ACC112 (cell line): ENCODE results near the gene SKI.

Experiments
- H2AFZ ChIP-seq: fragments of 200-600 bp; sonication (generic); one replicate; pipeline ENCODE4 v1.6.0; 2017; ENCODE audit warnings: antibody characterized with exemption, low read length; ENCODE audit not compliant: unreplicated experiment
- H3K27ac ChIP-seq: fragments of 200-600 bp; sonication (generic); 2 replicates; pipeline ENCODE4 v1.5.1; 2014; ENCODE audit warnings: low read depth, mild to moderate bottlenecking, antibody characterized with exemption, low read length, moderate library complexity
- H3K27me3 ChIP-seq: fragments of 200-600 bp; sonication (generic); 2 replicates; pipeline ENCODE4 v1.6.1; 2014; ENCODE audit warnings: mild to moderate bottlenecking, antibody characterized with exemption, low read length, moderate library complexity, mixed read lengths; ENCODE audit not compliant: insufficient read depth
- H3K36me3 ChIP-seq: fragments of 200-600 bp; sonication (generic); 2 replicates; pipeline ENCODE4 v1.6.1; 2016; ENCODE audit warnings: mild to moderate bottlenecking, antibody characterized with exemption, low read length, moderate library complexity, mixed read lengths; ENCODE audit not compliant: insufficient read depth
- H3K4me1 ChIP-seq: fragments of 200-600 bp; sonication (generic); one replicate; pipeline ENCODE4 v1.6.1; 2016; ENCODE audit warnings: low read length, mixed read lengths; ENCODE audit not compliant: insufficient read depth, unreplicated experiment, control insufficient read depth
- H3K4me3 ChIP-seq: fragments of 200-600 bp; sonication (generic); 2 replicates; pipeline ENCODE4 v1.5.1; 2014; ENCODE audit warnings: mild to moderate bottlenecking, low read depth, low read length
- H3K79me2 ChIP-seq: fragments of 200-600 bp; sonication (generic); one replicate; pipeline ENCODE4 v1.6.0; 2016; ENCODE audit warnings: low read length; ENCODE audit not compliant: control insufficient read depth, unreplicated experiment, insufficient read depth

Gene SKI

DNA sequence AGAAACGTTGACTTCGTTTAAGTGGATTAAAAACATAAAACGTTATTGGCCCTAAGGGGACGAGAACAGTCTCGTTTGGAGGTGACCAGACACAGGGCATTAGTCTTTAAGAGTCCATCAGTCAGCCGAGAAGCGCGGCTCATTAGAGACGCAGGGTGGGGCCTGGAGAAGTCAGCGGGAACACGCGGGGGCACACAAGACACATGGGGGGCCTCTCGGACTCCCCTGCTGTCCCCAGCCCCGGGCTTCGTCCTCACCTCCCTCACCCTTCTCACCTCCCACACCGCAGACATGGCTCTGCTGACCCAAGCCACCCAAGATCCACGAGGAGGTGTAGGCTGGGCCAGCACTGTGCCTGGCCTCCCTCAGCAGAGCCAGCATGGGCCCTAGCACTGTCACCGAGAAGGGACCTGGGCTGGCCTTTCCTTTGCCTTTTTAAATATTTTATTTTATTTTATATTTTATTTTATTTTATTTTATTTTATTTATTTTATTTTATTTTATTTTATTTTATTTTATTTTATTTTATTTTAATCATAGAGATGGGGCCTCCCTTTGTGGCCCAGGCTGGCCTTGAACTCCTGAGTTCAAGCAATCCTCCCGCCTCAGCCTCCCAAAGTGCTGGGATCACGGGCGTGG lies 114.4 kb downstream of the SKI start:
- Histone ChIP-seq H3K27ac (no peak overlapping the region), H3K27me3 (no peaks in the 10 kb centered on the region), H3K4me1 (no peaks in the 10 kb centered on the region), H3K79me2 (no peaks in the 10 kb centered on the region), H3K36me3 (no peaks in the 10 kb centered on the region), H3K4me3 (no peak overlapping the region), H2AFZ (no peak overlapping the region)

DNA sequence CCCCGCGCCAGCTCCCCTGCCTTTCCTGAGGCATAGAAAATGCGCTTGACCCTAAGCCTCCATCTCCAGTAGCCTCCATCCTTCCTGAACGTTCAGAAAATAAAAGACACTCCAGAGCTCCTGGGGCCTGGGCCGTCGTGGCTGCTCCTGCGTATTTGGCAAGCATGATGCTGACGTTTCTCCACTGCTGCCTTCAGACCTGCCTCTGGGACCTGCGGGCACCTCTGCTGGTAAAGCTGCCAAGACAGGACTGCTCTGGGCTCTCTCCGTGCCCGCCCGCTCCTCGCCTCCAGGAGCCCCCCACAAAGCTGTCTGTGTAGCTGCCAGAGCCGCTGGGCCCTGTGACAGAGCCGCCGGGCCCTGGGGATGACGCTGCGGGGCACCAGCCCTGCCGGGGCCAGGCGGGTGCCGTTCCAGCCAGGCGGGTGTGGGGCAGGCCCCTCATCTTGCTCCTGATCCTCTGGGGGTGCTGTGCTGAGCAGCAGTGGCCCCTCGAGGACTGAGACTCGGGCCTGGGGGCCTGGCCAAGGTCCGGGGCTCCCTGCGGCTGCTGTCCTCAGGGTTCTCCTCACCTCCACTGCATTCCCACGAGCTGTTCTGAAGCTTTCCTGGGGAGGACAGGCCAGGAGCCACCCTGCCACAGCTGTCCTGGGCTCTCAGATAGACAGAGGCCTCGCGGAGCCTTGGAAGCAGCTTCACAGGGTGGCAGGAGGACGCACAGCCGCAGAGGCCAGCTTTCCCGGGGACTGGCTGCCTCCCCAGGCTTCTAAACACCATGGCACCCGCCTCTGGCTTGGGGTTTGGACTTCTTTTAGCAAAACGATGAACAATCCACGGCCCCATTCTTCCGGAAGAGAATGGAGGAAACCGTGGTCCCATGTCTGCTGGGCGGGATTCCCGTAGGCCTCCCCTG lies 115.2 kb downstream of the SKI start:
- no peaks in the 10 kb centered on the region for H3K79me2 ChIP-seq
- no peaks in the 10 kb centered on the region for H3K36me3 ChIP-seq
- H3K27ac ChIP-seq, result no peak overlapping the region
- H3K27me3 ChIP-seq, result no peaks in the 10 kb centered on the region
- H3K4me3 ChIP-seq, result no peak overlapping the region
- H2AFZ ChIP-seq, result no peak overlapping the region
- H3K4me1 ChIP-seq, result no peaks in the 10 kb centered on the region

DNA sequence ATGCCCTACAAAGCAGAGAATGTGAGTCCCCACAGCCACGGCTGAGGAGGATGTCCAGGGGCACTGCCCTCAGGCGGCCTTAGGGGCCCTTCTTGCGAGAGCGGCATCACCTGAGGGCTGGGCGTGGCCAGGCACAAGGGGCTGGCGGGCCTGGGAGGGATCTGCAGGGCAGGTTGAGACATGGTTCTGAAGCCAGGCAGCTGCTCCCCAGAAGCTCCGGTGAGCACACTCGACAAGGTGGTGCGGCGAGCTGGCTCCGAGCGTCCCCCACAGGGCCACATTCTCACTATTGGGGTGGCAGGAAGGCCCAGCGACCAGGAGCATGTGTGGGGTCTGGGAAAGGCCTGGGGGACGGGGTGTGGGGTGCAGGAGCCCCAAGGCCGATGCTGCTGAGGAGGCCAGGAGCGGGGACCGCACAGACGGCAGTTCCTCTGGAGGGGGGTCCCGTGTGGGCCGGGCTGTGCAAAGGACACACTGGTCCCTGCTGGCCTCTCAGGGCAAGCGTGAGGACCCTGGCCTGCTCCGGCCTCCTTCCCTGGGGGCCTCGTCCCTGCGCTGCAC lies 116.1 kb downstream of the SKI start:
- no peak overlapping the region for H3K4me3 ChIP-seq
- H3K4me1 ChIP-seq, result no peaks in the 10 kb centered on the region
- H3K79me2 ChIP-seq, result no peaks in the 10 kb centered on the region
- no peak overlapping the region for H2AFZ ChIP-seq
- H3K27me3 ChIP-seq, result no peaks in the 10 kb centered on the region
- H3K27ac ChIP-seq, result no peak overlapping the region
- no peaks in the 10 kb centered on the region for H3K36me3 ChIP-seq

DNA sequence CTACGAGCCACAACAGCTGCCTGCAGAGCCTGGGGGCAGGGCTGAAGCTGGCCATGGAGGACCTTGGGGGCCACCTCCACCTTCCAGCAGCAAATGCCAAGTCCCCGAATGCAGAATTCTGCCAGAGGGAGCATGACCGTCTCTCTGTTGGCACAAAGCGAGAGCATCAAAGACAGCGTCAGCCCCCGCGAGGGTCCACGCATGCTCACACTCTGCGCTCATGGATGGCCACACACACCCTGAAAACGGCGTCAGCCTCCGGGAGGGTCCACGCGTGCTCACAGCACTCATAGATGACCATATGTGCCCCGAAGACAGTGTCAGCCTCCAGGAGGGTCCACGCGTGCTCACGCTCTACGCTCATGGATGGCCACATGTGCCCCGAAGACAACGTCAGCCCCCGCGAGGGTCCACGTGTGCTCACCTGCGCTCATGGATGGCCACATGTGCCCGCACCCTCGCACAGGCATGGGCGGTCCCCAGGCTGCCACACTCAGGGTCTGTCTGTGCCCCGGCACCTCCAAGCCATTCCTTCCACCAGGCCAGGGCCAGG lies 116.7 kb downstream of the SKI start:
- Histone ChIP-seq H3K27me3 (no peaks in the 10 kb centered on the region), H3K4me3 (no peak overlapping the region), H3K27ac (no peak overlapping the region), H3K4me1 (no peaks in the 10 kb centered on the region), H3K79me2 (no peaks in the 10 kb centered on the region), H3K36me3 (no peaks in the 10 kb centered on the region), H2AFZ (no peak overlapping the region)

DNA sequence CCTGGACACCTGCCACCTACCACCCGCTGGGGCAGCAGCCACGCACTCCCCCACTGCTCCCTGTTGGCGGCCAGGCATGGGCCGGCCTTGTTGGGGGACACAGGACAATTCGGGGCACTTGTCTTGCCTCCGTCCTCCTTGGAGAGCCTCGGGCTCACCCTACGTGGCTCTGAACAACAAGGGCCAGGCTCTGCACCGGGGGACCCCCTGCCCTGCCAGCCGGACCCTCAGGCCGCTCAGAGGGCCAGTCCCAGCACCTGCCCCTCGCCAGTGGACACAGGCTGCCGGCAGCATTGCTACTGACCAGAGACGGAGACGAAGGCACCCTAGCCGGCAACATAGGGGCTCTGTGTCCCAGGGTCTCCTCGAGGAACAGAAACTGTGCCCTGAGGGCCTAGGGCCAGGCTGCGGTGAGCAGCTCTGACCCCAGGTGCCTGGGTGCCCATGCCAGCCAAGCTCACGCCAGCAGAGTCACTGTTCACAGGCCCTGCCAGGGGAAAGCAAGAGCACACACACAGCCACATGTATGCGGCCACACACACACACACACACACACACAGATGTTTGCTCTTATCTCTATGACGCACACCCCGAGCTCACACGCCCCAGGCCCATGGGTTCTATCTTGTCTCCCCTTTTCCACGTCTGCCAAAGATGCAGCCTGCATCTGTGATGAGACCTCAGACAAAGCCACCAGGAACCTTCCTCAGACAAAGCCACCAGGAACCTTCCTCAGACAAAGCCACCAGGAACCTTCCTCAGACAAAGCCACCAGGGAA lies 117.4 kb downstream of the SKI start:
- Histone ChIP-seq H3K36me3 (no peaks in the 10 kb centered on the region), H3K27me3 (no peaks in the 10 kb centered on the region)

DNA sequence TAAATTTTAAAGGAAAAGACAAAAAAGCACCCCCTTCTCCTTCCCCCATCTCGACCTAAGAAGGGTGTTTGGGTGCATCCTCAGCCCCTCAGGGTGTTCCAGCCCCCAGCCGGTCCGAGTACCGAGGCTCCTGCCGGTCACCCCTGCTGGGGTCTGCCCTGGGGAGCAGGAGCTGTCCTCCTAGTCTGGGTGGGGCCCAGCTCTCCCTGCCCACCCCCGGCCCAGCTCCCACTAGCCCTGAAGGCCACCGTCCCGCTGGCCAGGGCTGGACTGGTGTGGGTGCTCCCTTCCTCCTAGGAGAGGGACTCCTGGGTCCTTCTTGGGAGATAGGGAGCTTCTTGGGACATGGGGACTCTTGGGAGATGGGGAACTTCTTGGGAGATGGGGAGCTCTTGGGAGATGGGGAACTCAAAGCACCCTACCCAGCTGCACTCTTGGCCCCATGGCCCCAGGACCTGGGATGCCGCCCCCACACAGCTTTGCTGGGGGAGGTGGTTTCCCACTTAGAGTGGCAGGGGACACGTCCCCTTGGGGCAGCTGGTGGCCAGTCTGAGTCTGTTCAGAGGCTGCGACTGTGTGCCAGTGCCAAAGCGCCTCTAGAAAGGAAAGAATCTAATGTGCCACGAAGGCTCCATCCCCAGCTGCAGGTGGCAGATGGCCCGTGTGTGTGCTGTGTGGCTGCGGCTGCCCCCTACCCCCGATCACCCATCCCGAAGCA lies 118.7 kb downstream of the SKI start:
- H3K27ac ChIP-seq, result no peak overlapping the region
- H3K36me3 ChIP-seq, result no peaks in the 10 kb centered on the region
- H3K4me1 ChIP-seq, result no peaks in the 10 kb centered on the region
- no peaks in the 10 kb centered on the region for H3K79me2 ChIP-seq
- no peak overlapping the region for H3K4me3 ChIP-seq
- H3K27me3 ChIP-seq, result no peaks in the 10 kb centered on the region
- no peak overlapping the region for H2AFZ ChIP-seq

More for the DNA sequence above, 117.4 kb downstream of the SKI start:
- Histone ChIP-seq H3K27ac (no peak overlapping the region), H2AFZ (no peak overlapping the region), H3K4me3 (no peak overlapping the region), H3K79me2 (no peaks in the 10 kb centered on the region), H3K4me1 (no peaks in the 10 kb centered on the region)

DNA sequence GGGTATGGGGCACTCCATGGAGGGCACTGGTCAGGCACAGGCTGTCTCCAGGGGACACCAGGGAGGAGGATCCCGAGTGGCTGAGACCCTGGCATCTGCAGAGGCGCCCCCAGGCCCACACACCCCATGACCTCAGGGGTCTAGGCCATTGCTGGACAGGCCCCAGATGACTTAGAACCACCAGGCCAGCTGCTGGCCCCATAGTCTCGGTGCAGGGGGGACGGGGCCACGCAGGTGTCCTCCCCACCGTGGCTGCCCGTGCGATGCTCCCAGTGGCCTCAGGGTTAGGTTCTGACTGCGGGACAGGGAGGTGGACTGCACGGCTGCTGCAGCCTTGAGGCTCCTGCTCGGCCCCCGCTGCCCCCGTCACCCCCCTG lies 119.3 kb downstream of the SKI start:
- H2AFZ ChIP-seq, result no peak overlapping the region
- no peaks in the 10 kb centered on the region for H3K79me2 ChIP-seq
- H3K27me3 ChIP-seq, result no peaks in the 10 kb centered on the region
- no peak overlapping the region for H3K27ac ChIP-seq
- H3K4me3 ChIP-seq, result no peak overlapping the region
- H3K4me1 ChIP-seq, result no peaks in the 10 kb centered on the region
- H3K36me3 ChIP-seq, result no peaks in the 10 kb centered on the region

DNA sequence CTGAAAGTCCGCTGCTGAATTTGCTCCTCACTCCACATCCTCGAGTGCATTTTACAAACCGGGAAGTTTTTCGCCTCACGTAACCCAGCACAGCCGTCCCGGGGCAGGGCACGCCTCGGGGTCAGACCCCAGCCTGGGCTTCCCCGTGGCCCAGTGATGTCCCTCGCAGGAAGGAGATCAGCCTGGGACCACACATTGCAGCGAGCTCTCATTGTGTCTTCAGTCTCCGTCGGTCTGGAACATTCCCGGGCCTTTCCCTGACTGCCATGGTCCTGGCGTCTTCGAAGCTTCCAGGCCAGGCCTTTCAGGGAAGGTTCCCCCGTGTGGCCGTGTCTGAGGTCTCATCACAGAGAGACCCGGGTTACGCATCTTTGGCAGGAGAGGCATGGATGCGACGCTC lies 119.8 kb downstream of the SKI start:
- Histone ChIP-seq H2AFZ (no peak overlapping the region), H3K27me3 (no peaks in the 10 kb centered on the region), H3K79me2 (no peaks in the 10 kb centered on the region), H3K36me3 (no peaks in the 10 kb centered on the region), H3K4me1 (no peaks in the 10 kb centered on the region), H3K4me3 (no peak overlapping the region), H3K27ac (no peak overlapping the region)

DNA sequence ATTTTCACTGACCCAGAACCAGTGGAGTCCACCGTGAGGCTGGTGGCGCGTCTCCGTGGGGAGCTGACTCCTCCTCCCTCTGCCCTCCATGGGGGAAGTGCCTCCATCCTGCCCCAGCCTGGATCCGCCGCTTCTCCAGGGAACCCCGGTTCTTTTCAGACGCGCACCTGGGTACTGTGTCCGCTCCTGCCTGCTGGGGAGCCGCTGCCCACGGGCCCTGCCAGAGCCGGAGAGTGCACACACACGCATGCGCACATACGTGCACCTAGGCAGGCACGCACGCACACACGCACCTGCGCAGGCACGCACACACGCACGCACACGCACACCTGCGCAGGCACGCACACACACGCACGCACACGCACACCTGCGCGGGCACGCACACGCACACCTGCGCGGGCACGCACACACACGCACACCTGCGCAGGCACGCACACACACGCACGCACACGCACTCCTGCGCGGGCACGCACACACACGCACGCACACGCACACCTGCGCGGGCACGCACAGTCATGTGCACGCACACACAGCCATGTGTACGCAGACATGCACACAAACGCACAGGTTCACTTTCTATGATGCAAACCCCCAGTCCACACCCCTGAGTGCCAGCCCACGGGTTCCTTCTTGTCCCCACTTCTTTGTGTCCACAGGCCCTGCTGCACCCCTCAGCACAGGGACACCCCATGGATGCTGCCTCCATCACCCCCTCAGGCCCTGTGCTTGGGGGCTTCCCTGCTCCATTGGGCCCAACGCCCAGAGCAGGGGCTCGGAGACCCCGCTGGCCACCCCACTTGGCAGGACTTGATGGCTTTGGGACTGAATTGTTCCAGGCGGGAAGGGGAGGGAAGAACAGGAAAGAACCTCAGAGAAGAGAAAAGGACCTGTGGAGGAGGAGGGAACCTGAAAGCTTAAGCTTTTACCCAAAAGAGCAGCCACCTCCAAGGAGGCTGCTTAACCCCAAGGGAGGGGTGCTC lies 120.5 kb downstream of the SKI start:
- Histone ChIP-seq H3K36me3 (no peaks in the 10 kb centered on the region), H3K4me1 (no peaks in the 10 kb centered on the region), H2AFZ (no peak overlapping the region), H3K27ac (no peak overlapping the region), H3K27me3 (no peaks in the 10 kb centered on the region), H3K79me2 (no peaks in the 10 kb centered on the region), H3K4me3 (no peak overlapping the region)
